PC-9 (cell line): ENCODE results near the gene KCNJ6. TPM values are rescaled to one million over a fixed set of nuclear protein-coding genes. Genes with fewer than 3 reads are reported as not detected.

Experiments used
- BruUV-seq: library from RNA; stranded (reverse); fragments of 400-500 nt; replicated peaks from 2 replicates; lab custom pipeline; 2021; lab: Mats Ljungman, UMichigan
- CTCF ChIA-PET: fragments of 300-600 bp; sonication (Branson Sonifier 250); formaldehyde crosslinking; loops from one replicate; lab custom pipeline; 2022; ENCODE audit warnings: antibody characterized with exemption; lab: Charles Lee
- POLR2A ChIA-PET: fragments of 300-600 bp; sonication (Branson Sonifier 250); formaldehyde crosslinking; loops from one replicate; lab custom pipeline; 2022; ENCODE audit warnings: antibody characterized with exemption; ENCODE audit not compliant: unreplicated experiment; lab: Charles Lee
- DNase-seq, 2 experiments: peaks; one replicate each; pipeline versions ENCODE4 v3.0.0 to v3.0.0-alpha.2; 2015 to 2022; ENCODE audit warnings: mixed read lengths in 1 of 2
- H2AFZ ChIP-seq: fragments of 200-600 bp; sonication (generic); 2 replicates; pipeline ENCODE4 v1.8.1; 2017; ENCODE audit warnings: antibody characterized with exemption
- H3F3A ChIP-seq: fragments of 200-600 bp; sonication (generic); 2 replicates; pipeline ENCODE4 v1.8.1; 2017; ENCODE audit warnings: antibody characterized with exemption, mild to moderate bottlenecking, low read depth; ENCODE audit not compliant: insufficient read depth
- H3K27ac ChIP-seq: fragments of 200-600 bp; sonication (generic); 2 replicates; pipeline ENCODE4 v1.6.1; 2016; ENCODE audit warnings: mixed run types
- H3K27me3 ChIP-seq: fragments of 200-600 bp; sonication (generic); 2 replicates; pipeline ENCODE4 v1.6.1; 2016; ENCODE audit warnings: low read depth, mixed run types; ENCODE audit not compliant: insufficient read depth
- H3K36me3 ChIP-seq: fragments of 200-600 bp; sonication (generic); 2 replicates; pipeline ENCODE4 v1.6.1; 2016; ENCODE audit warnings: low read depth, mixed run types
- H3K4me1 ChIP-seq: fragments of 200-600 bp; sonication (generic); replicated peaks from 2 replicates; pipeline ENCODE4 v1.6.1; 2016; ENCODE audit warnings: mixed run types; ENCODE audit not compliant: insufficient read depth
- H3K4me2 ChIP-seq: fragments of 200-600 bp; sonication (generic); 2 replicates; pipeline ENCODE4 v1.6.1; 2017; ENCODE audit warnings: mixed run types
- H3K4me3 ChIP-seq: fragments of 200-600 bp; sonication (generic); 2 replicates; pipeline ENCODE4 v1.6.1; 2016; ENCODE audit warnings: mixed run types
- H3K79me2 ChIP-seq: fragments of 200-600 bp; sonication (generic); 2 replicates; pipeline ENCODE4 v1.6.1; 2017; ENCODE audit warnings: low read depth, mixed run types
- H3K9me2 ChIP-seq: fragments of 200-600 bp; sonication (generic); 2 replicates; pipeline ENCODE4 v1.8.1; 2017; ENCODE audit warnings: mild to moderate bottlenecking; ENCODE audit not compliant: insufficient read depth
- H3K9me3 ChIP-seq: fragments of 200-600 bp; sonication (generic); 2 replicates; pipeline ENCODE4 v1.8.1; 2016; ENCODE audit warnings: low read depth; ENCODE audit not compliant: insufficient read depth
- H4K20me1 ChIP-seq: fragments of 200-600 bp; sonication (generic); 2 replicates; pipeline ENCODE4 v1.8.1; 2017; ENCODE audit not compliant: insufficient read depth
- EZH2 ChIP-seq: fragments of 200-600 bp; sonication (generic); IDR thresholded peaks from 2 replicates; pipeline ENCODE4 v1.8.0; 2017; ENCODE audit warnings: antibody characterized with exemption, low read depth
- intact Hi-C: fragments of 100-400 bp; cut with micrococcal nuclease; formaldehyde crosslinking; loops from one replicate; pipeline ENCODE4 v1.10.0; 2022; ENCODE audit not compliant: unreplicated experiment
- total RNA-seq: library from RNA; stranded (reverse); gene quantifications from 2 replicates; pipeline ENCODE4 v1.2.3, GENCODE V29; 2021
- TF ChIP-seq, protein P1 (sequence below): fragments of 200-600 bp; sonication (generic); conservative IDR thresholded peaks from 2 replicates; pipeline ENCODE4 v1.6.1; 2017; ENCODE audit warnings: mixed run types, antibody characterized with exemption, mild to moderate bottlenecking, moderate library complexity

Gene KCNJ6
- total RNA-seq, 1 experiment from 2014 or later = not detected

DNA sequence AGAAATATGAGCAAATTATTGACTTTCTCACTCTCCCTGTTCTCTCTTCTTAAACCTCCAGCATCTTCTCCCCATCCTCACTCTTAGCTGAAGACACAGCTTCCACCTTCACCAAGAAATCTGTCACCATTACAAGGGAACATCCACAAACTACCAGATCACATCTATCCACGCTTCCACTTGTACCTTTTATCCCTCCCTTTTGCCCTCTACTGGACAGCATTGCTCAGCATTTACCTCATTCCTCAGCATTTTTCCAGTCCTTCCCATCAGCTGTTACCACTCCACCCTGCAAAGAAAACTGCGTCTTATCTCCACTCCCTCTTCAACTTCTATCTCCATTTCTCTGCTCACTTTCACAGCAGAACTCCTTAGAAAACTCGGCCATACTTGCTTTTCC lies 42.6 kb downstream of the KCNJ6 start:
- Histone ChIP-seq H3K27me3 (no peaks in the 10 kb centered on the region; the same call in none of the 2 replicates), H3K27ac (no peak overlapping the region), H3K9me3 (no peaks in the 10 kb centered on the region), H3K9me2 (no peaks in the 10 kb centered on the region), H4K20me1 (no peaks in the 10 kb centered on the region), H3K4me1 (no peaks in the 10 kb centered on the region), H3K36me3 (no peaks in the 10 kb centered on the region), H2AFZ (no peak overlapping the region), H3K4me2 (no peak overlapping the region), H3F3A (no peaks in the 10 kb centered on the region), H3K79me2 (no peaks in the 10 kb centered on the region), H3K4me3 (no peak overlapping the region)
- ChIA-PET POLR2A (no interaction called here), CTCF (no interaction called here)
- TF ChIP-seq EZH2 = no peak
- TF ChIP-seq, protein P1, sequence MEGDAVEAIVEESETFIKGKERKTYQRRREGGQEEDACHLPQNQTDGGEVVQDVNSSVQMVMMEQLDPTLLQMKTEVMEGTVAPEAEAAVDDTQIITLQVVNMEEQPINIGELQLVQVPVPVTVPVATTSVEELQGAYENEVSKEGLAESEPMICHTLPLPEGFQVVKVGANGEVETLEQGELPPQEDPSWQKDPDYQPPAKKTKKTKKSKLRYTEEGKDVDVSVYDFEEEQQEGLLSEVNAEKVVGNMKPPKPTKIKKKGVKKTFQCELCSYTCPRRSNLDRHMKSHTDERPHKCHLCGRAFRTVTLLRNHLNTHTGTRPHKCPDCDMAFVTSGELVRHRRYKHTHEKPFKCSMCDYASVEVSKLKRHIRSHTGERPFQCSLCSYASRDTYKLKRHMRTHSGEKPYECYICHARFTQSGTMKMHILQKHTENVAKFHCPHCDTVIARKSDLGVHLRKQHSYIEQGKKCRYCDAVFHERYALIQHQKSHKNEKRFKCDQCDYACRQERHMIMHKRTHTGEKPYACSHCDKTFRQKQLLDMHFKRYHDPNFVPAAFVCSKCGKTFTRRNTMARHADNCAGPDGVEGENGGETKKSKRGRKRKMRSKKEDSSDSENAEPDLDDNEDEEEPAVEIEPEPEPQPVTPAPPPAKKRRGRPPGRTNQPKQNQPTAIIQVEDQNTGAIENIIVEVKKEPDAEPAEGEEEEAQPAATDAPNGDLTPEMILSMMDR = no peak
- intact Hi-C loops = no loop called here
- BruUV-seq = no TSS peak
- DNase-seq = no peak

DNA sequence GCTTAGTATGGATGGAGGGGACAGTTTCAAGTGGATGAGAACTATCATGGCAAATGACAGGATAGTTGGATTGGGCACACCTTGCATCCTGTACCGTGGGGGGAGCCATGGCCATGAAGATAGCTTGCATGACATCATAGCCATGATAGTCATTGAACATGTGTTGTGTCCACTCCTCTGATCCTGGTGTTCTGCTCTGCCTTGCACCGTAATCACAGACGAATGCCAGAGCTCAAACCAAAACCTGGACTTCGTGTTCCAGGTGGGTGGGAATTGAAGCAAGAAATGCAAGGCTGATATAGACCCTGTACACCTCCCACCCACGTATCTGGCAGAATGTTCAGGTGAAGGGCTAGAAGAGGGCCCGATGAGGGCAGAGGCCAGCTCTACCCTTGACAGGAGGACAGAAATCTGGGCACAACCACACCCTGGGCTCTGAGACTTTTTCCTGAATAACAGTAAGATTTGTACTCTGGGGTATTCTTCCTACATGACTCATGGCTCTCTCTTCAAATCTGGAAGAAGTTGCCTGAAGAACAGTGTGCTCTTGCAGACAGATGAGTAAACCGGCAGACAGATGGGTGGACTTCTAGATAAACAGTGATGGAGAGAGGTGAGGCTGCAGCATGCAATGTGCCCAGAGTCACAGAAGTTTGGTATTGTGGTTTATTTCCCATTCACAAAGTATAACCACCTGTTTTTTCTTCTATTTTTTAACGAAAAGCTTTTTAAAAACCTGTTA lies 45.0 kb downstream of the KCNJ6 start:
- Histone ChIP-seq H3K79me2 (no peaks in the 10 kb centered on the region), H4K20me1 (no peaks in the 10 kb centered on the region), H3K27me3 (peaks cover 8% of the 10 kb centered on the region), H2AFZ (no peak overlapping the region), H3K4me2 (no peak overlapping the region), H3K9me2 (no peaks in the 10 kb centered on the region), H3K36me3 (no peaks in the 10 kb centered on the region), H3K4me3 (no peak overlapping the region), H3K4me1 (no peaks in the 10 kb centered on the region), H3K9me3 (no peaks in the 10 kb centered on the region), H3K27ac (no peak overlapping the region), H3F3A (no peaks in the 10 kb centered on the region)
- no TSS peak for BruUV-seq
- CTCF ChIA-PET = no interaction called here
- POLR2A ChIA-PET = no interaction called here
- TF ChIP-seq, protein P1 = no peak
- TF ChIP-seq EZH2 = no peak
- no peak for DNase-seq
- intact Hi-C loops = no loop called here

DNA sequence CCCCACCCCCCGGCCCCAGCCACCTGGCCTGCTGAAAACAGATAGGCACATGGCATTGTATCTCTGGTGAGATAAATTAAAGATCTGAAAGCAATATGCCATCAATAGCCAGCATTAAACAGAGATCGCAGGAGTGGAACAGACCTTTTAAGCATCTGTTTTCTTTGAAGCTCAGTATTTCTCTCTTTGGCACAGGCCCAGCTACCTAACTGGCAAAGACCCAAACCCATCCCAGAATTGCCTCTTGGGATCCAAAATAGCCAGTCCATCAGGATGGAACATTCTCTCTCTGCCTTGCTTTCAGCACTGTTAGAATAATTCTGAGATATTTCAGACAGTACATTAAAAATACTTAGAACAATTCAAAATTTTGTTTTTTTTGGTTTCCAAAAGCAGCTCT lies 46.0 kb downstream of the KCNJ6 start:
- Histone ChIP-seq H3K27ac (no peak overlapping the region), H3K9me2 (no peaks in the 10 kb centered on the region), H3K36me3 (no peaks in the 10 kb centered on the region), H3F3A (no peaks in the 10 kb centered on the region), H4K20me1 (no peaks in the 10 kb centered on the region), H3K79me2 (no peaks in the 10 kb centered on the region), H3K4me3 (no peak overlapping the region), H2AFZ (no peak overlapping the region), H3K4me2 (no peak overlapping the region), H3K27me3 (peaks cover 8% of the 10 kb centered on the region), H3K9me3 (no peaks in the 10 kb centered on the region), H3K4me1 (no peaks in the 10 kb centered on the region)
- intact Hi-C loops = no loop called here
- ChIA-PET CTCF (no interaction called here), POLR2A (no interaction called here)
- no peak for DNase-seq
- TF ChIP-seq EZH2 = no peak
- TF ChIP-seq, protein P1 = no peak
- no TSS peak for BruUV-seq
